Panc1 (cell line): ENCODE data around the gene SSX4. TPM values are rescaled to one million over a fixed set of nuclear protein-coding genes. Genes with fewer than 3 reads are reported as not detected.
"Not testable (repeated sequence)": the region's sequence is repeated elsewhere in the genome, so short reads cannot be mapped to it uniquely, and the experiment has no call there.

Experiments
- ATAC-seq: fragments of 200-7000 bp; cut with Tn5 transposase; 2 replicates; pipeline ENCODE4 v1.9.1; 2020; ENCODE audit warnings: mild to moderate bottlenecking, moderate library complexity
- BruUV-seq: library from RNA; stranded (reverse); fragments of 400-500 nt; replicated peaks from 2 replicates; lab custom pipeline; 2021; lab: Mats Ljungman, UMichigan
- CTCF ChIA-PET: fragments of 300-600 bp; sonication (Branson Sonifier 250); formaldehyde crosslinking; loops from one replicate; lab custom pipeline; 2022; ENCODE audit warnings: antibody characterized with exemption; lab: Charles Lee
- POLR2A ChIA-PET: fragments of 300-600 bp; sonication (Branson Sonifier 250); formaldehyde crosslinking; loops from one replicate; lab custom pipeline; 2022; ENCODE audit warnings: antibody characterized with exemption; lab: Charles Lee
- DNase-seq: peaks from one replicate; pipeline ENCODE4 v3.0.0-alpha.2; 2010; ENCODE audit warnings: low read depth, low spot score
- H3K27ac ChIP-seq: 2 replicates; pipeline ENCODE4 v1.5.1; 2011; ENCODE audit warnings: mild to moderate bottlenecking, low read length, inconsistent platforms
- H3K27me3 ChIP-seq: fragments of 200-500 bp; sonication (Bioruptor generic); 2 replicates; pipeline ENCODE4 v1.6.0; 2014; ENCODE audit warnings: low read length, inconsistent platforms; ENCODE audit not compliant: control insufficient read depth, insufficient read depth
- H3K36me3 ChIP-seq: fragments of 200-500 bp; sonication (Bioruptor generic); 2 replicates; pipeline ENCODE4 v1.5.1; 2014; ENCODE audit warnings: inconsistent platforms, mild to moderate bottlenecking, low read length, moderate library complexity; ENCODE audit not compliant: control insufficient read depth, insufficient read depth
- H3K4me1 ChIP-seq: 2 replicates; pipeline ENCODE4 v1.5.1; 2011; ENCODE audit warnings: inconsistent platforms, mild to moderate bottlenecking, low read length, moderate library complexity; ENCODE audit not compliant: control insufficient read depth, insufficient read depth
- H3K4me3 ChIP-seq, 2 experiments: 2 replicates each; pipeline ENCODE4 v1.5.1; 2011 to 2012; ENCODE audit warnings: low read depth in 2 of 2, low read length in 2 of 2, mild to moderate bottlenecking in 2 of 2, inconsistent platforms in 1 of 2, moderate library complexity in 1 of 2
- H3K9me3 ChIP-seq: fragments of 200-500 bp; sonication (Bioruptor generic); 2 replicates; pipeline ENCODE4 v1.5.1; 2014; ENCODE audit warnings: low read depth, mild to moderate bottlenecking, inconsistent platforms, low read length, moderate library complexity; ENCODE audit not compliant: control insufficient read depth, insufficient read depth
- in situ Hi-C: cut with HindIII; loops from 2 replicates; pipeline ENCODE4 v1.10.0; 2016; ENCODE audit warnings: low sequenced_read_pairs, low pct_unique_long_range_greater_than_20kb
- intact Hi-C: fragments of 100-400 bp; cut with micrococcal nuclease; formaldehyde crosslinking; loops from one replicate; pipeline ENCODE4 v1.10.0; 2022; ENCODE audit not compliant: unreplicated experiment
- total RNA-seq: library from RNA; stranded (reverse); gene quantifications from one replicate; pipeline ENCODE4 v1.2.1, GENCODE V29; 2021; ENCODE audit not compliant: unreplicated experiment

Gene SSX4
- total RNA-seq, 1 experiment from 2014 or later: 0.15 TPM

DNA sequence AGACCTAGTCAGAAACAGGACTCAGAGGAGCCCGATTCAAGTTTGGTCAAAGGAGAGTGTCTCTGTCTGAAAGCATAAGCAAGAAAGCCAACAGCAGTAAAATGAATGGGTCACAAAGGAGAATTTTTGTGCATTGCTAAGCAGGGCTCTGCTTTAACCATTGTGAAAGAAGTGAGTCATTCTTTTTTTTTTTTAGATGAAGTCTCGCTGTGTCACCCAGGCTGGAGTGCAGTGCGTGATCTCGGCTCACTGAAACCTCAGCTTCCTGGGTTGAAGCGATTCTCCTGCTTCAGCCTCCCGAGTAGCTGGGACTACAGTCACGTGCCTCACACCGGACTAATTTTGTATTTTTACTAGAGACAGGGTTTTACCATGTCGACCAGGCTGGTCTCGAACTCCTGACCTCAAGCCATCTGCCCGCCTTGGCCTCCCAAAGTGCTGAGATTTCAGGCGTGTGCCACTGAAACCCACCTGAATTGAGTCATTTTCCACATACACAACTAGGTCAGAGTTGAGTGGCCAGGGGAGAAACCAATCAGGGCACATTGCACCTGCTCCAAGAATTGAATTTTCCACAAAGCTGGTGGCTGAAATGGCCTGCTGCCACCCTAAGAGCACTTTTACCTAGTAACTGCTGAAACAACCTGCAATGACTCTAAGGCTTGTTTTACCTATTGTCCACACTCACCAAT, 15.5 kb upstream of the SSX4 start:
- H3K27ac ChIP-seq, intact Hi-C loops, H3K36me3 ChIP-seq, ATAC-seq, in situ Hi-C loops, DNase-seq, H3K4me1 ChIP-seq, H3K4me3 ChIP-seq, H3K27me3 ChIP-seq, BruUV-seq, H3K9me3 ChIP-seq, CTCF ChIA-PET, POLR2A ChIA-PET: not testable (repeated sequence)

DNA sequence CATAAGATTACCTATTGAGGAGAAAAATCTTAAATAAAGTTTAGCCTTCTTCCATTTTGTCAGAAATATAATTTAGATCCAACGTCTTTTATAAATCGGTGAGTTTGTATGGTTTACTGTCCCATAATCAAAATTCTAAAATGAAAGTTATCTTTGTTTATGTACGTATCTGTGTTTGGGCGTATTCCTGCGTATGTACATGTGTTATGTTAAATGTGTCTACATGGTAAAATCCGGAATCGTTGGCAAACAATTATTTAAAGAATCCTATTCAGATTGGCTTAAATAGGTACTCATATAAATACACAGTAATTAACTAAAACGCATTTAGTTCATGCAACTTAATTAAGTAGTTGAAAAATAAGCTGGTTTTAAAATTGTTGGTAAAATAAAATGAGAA, 12.9 kb upstream of the SSX4 start:
- H3K4me3 ChIP-seq, BruUV-seq, H3K27me3 ChIP-seq, H3K9me3 ChIP-seq, in situ Hi-C loops, H3K36me3 ChIP-seq, ATAC-seq, CTCF ChIA-PET, intact Hi-C loops, DNase-seq, H3K4me1 ChIP-seq, H3K27ac ChIP-seq, POLR2A ChIA-PET: not testable (repeated sequence)

DNA sequence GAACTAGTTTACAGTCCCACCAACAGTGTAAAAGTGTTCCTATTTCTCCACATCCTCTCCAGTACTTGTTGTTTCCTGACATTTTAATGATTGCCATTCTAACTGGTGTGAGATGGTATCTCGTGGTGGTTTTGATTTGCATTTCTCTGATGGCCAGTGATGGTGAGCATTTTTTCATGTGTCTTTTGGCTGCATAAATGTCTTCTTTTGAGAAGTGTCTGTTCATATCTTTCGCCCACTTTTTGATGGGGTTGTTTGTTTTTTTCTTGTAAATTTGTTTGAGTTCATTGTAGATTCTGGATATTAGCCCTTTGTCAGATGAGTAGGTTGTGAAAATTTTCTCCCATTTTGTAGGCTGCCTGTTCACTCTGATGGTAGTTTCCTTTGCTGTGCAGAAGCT, 13.6 kb downstream of the SSX4 start:
- intact Hi-C loops, H3K36me3 ChIP-seq, H3K4me1 ChIP-seq, ATAC-seq, BruUV-seq, H3K9me3 ChIP-seq, H3K4me3 ChIP-seq, CTCF ChIA-PET, H3K27me3 ChIP-seq, H3K27ac ChIP-seq, in situ Hi-C loops, POLR2A ChIA-PET, DNase-seq: not testable (repeated sequence)

DNA sequence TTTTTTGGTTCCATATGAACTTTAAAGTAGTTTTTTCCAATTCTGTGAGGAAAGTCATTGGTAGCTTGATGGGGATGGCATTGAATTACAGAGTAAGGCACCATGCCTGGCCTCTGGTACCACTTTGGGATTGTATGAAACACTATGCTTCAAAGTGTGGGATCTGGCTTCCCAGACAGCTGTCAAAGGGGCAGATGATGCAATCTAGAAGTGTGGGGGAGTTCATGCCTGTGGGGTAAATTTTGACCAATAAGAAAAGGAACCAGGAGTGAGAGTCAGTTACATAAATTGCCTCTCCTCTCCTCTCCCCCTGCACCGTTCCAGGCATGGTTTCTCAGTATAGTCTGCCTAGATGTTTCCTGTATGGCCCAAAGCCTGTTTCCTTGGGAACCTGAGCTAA, 14.5 kb downstream of the SSX4 start:
- H3K9me3 ChIP-seq, H3K27me3 ChIP-seq, ATAC-seq, BruUV-seq, H3K4me3 ChIP-seq, intact Hi-C loops, H3K27ac ChIP-seq, in situ Hi-C loops, H3K36me3 ChIP-seq, CTCF ChIA-PET, POLR2A ChIA-PET, H3K4me1 ChIP-seq, DNase-seq: not testable (repeated sequence)

DNA sequence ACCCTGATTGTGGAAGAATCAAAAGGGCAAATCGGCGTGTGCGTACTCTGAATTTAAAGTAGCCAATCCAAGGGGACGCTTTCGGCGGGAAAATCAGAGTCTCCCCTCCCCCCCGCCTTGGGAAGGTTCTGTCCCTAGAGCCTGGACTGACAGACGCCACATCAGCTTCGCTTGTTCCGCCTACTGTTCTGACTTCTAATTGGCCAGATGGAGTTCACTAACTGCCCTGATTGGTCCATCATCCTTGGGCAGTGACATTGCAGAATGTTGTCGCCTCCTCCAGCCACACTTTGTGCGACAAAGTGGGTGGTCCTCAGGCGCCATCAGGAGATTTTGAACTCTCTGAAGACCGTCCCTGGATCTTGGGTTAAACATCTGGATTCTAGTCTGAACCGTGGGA, 28.5 kb downstream of the SSX4 start, which contains the start of gene SSX4B:
SSX4B (minus strand) TSS at position 101 of the 400 bp plus-strand sequence. CDS start 588 bp downstream, outside the sequence.
- H3K9me3 ChIP-seq, H3K27me3 ChIP-seq, POLR2A ChIA-PET, CTCF ChIA-PET, H3K27ac ChIP-seq, intact Hi-C loops, H3K4me3 ChIP-seq, ATAC-seq, H3K36me3 ChIP-seq, in situ Hi-C loops, DNase-seq, BruUV-seq, H3K4me1 ChIP-seq: not testable (repeated sequence)

DNA sequence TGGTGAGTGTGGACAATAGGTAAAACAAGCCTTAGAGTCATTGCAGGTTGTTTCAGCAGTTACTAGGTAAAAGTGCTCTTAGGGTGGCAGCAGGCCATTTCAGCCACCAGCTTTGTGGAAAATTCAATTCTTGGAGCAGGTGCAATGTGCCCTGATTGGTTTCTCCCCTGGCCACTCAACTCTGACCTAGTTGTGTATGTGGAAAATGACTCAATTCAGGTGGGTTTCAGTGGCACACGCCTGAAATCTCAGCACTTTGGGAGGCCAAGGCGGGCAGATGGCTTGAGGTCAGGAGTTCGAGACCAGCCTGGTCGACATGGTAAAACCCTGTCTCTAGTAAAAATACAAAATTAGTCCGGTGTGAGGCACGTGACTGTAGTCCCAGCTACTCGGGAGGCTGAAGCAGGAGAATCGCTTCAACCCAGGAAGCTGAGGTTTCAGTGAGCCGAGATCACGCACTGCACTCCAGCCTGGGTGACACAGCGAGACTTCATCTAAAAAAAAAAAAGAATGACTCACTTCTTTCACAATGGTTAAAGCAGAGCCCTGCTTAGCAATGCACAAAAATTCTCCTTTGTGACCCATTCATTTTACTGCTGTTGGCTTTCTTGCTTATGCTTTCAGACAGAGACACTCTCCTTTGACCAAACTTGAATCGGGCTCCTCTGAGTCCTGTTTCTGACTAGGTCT, 43.8 kb downstream of the SSX4 start:
- CTCF ChIA-PET, BruUV-seq, H3K27ac ChIP-seq, H3K4me3 ChIP-seq, DNase-seq, ATAC-seq, POLR2A ChIA-PET, in situ Hi-C loops, H3K4me1 ChIP-seq, intact Hi-C loops, H3K9me3 ChIP-seq, H3K36me3 ChIP-seq, H3K27me3 ChIP-seq: not testable (repeated sequence)

DNA sequence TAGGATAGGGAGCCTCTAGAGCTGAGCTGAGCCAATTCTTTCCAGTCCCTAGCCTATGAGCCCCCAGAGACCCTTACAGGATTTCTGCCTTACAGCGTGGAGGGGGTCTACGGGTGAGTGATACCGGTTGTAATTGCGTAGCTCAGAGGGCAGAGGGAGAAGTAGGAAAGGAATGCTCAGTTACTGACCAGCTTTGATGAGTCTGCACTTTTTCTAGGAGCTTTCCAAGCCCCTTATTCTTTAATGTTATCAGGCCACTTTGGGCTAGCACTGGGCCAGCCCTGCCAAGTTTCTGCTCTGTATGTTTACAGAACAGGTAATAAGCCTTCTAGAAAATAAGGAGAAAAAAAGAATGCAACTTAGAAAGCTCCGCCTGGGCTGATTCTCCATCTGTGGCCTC, 46.3 kb downstream of the SSX4 start:
- POLR2A ChIA-PET, H3K4me3 ChIP-seq, H3K36me3 ChIP-seq, H3K27me3 ChIP-seq, ATAC-seq, H3K4me1 ChIP-seq, H3K27ac ChIP-seq, DNase-seq, intact Hi-C loops, CTCF ChIA-PET, BruUV-seq, H3K9me3 ChIP-seq, in situ Hi-C loops: not testable (repeated sequence)
